Right atrium auricular region (tissue), 2 donors: ENCODE results near the gene AMOTL2. TPM values are rescaled to one million over a fixed set of nuclear protein-coding genes. Genes with fewer than 3 reads are reported as not detected.

Experiments used
- DNase-seq: peaks from one replicate; pipeline ENCODE4 v3.0.0-alpha.2; 2019; ENCODE audit warnings: low spot score
- H3K27ac ChIP-seq, 2 donors: fragments of 200-600 bp; sonication (generic); 1 replicate in 1 of 2; 2 replicates in 1 of 2; pipeline ENCODE4 v1.5.1; 2016 to 2019
- H3K27me3 ChIP-seq, 2 donors: fragments of 200-600 bp; sonication (generic); one replicate each; pipeline versions ENCODE4 v1.5.1 to v1.6.0; 2017 to 2019
- H3K36me3 ChIP-seq: fragments of 200-600 bp; sonication (generic); one replicate; pipeline ENCODE4 v1.5.1; 2016
- H3K4me1 ChIP-seq, 2 donors: fragments of 200-600 bp; sonication (generic); one replicate each; pipeline versions ENCODE4 v1.5.1 to v1.6.0; 2017 to 2019
- H3K4me3 ChIP-seq, 2 donors: fragments of 200-600 bp; sonication (generic); 1 replicate in 1 of 2; 2 replicates in 1 of 2; pipeline ENCODE4 v1.5.1; 2017 to 2019; ENCODE audit warnings: mild to moderate bottlenecking in 1 of 2, moderate library complexity in 1 of 2
- H3K9me3 ChIP-seq, 2 donors: fragments of 200-600 bp; sonication (generic); one replicate each; pipeline ENCODE4 v1.5.1; 2019
- total RNA-seq, 2 donors: library from RNA; depleted of rRNA; stranded (reverse); fragments of >200 nt; gene quantifications; one replicate each; pipeline ENCODE4 v1.1.0, GENCODE V29; 2016
- TF ChIP-seq, protein P1 (sequence below), 2 donors: fragments of 200-600 bp; sonication (generic); IDR thresholded peaks; one replicate each; pipeline ENCODE4 v1.5.1; 2019; ENCODE audit warnings: antibody characterized with exemption in 2 of 2

Gene AMOTL2
- total RNA-seq, 2 donors from 2014 or later: 62.3 to 119 TPM

DNA sequence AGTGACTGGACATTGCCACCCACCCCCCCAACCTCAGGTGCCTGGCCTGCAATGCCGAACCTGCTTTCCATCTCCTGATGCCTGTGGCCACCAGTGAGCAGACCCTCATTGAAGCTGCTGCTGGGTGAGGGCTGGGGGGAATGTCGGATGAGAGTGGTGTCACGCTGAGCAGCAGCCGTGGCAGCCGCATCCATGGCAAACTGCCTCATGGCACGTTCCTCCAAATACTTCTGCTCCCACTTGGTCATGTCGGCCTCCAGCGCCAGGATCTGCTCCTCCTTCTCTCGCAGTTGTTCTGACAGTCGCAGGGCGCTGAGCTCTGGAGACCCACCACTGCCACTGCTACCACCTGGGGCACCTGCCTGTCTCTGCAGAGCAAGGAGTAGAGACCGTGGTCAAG, 14.2 kb downstream of the AMOTL2 start:
- H3K27ac ChIP-seq: peak overlapping the region; percentile 34 to 100
- peaks cover 89% of the 10 kb centered on the region for H3K36me3 ChIP-seq
- peaks cover 3 to 100% of the 10 kb centered on the region in 2 donors for H3K4me1 ChIP-seq
- TF ChIP-seq, protein P1, sequence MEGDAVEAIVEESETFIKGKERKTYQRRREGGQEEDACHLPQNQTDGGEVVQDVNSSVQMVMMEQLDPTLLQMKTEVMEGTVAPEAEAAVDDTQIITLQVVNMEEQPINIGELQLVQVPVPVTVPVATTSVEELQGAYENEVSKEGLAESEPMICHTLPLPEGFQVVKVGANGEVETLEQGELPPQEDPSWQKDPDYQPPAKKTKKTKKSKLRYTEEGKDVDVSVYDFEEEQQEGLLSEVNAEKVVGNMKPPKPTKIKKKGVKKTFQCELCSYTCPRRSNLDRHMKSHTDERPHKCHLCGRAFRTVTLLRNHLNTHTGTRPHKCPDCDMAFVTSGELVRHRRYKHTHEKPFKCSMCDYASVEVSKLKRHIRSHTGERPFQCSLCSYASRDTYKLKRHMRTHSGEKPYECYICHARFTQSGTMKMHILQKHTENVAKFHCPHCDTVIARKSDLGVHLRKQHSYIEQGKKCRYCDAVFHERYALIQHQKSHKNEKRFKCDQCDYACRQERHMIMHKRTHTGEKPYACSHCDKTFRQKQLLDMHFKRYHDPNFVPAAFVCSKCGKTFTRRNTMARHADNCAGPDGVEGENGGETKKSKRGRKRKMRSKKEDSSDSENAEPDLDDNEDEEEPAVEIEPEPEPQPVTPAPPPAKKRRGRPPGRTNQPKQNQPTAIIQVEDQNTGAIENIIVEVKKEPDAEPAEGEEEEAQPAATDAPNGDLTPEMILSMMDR (IDR thresholded peaks at IDR 0.05): no peak
- no peaks in the 10 kb centered on the region for H3K9me3 ChIP-seq
- H3K4me3 ChIP-seq: no peak overlapping the region
- no peaks in the 10 kb centered on the region for H3K27me3 ChIP-seq
- no peak for DNase-seq

DNA sequence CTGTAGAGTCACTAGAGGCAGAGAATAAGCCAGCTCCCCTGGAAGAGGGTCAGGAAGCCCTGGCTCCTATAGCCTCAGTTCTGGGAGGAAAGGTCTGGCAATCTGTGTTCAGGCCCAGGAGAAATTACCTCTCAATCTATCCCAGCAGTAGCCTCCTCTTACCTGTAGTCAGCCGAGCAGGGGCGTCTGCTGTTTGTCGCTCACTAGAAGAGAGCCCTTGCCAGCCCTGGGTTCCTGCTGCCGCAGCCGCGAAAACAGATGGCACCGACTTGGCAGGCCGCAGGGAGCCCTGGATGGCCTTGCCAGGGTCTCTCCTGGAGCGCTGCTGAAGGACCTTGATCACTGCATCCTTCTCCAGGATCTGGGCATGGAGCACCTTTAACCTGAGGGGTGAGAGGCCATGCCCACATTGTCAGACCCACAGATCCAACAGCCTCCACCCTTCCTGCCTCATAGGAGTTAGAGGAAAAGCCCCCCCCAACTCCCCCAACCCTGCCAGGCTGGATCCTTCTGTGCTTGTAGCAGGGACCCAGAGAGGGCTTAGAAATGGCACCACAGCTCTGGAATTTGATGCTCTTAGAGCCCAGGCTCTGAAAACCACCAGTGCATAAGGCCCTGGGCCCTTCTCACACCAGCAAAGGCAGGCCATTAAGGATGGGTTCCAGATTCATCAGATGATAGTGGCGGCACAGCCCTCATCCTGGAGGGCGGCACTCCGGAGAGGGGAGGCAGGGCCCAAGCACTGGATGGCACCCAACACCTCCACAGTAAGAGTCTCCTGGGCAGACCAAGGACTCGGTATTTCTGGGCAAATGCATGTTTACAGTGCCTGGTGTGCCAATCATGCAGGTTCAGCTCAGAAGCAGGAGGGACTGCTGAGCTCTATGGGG, 14.9 kb downstream of the AMOTL2 start:
- Histone ChIP-seq H3K36me3 (peaks cover 90% of the 10 kb centered on the region), H3K4me3 (no peak overlapping the region), H3K27me3 (no peaks in the 10 kb centered on the region), H3K9me3 (no peaks in the 10 kb centered on the region), H3K4me1 (peaks cover 3 to 98% of the 10 kb centered on the region in 2 donors), H3K27ac (peak overlapping the region; percentile 34 to 100)
- TF ChIP-seq, protein P1 (IDR thresholded peaks at IDR 0.05): no peak
- DNase-seq: no peak

- peaks cover 3 to 98% of the 10 kb centered on the region in 2 donors for H3K4me1 ChIP-seq
- H3K4me3 ChIP-seq: no peak overlapping the region
- H3K27ac ChIP-seq: peak overlapping the region; percentile 35 to 100
- H3K27me3 ChIP-seq: no peaks in the 10 kb centered on the region
- no peaks in the 10 kb centered on the region for H3K9me3 ChIP-seq
- peaks cover 85% of the 10 kb centered on the region for H3K36me3 ChIP-seq
- no peak for DNase-seq
- TF ChIP-seq, protein P1 (IDR thresholded peaks at IDR 0.05): peak in 1 of 2 donors; percentile 49
Measured at GRCh38 chr3:134357914-134358811, 16.1 kb downstream of the AMOTL2 start.

DNA sequence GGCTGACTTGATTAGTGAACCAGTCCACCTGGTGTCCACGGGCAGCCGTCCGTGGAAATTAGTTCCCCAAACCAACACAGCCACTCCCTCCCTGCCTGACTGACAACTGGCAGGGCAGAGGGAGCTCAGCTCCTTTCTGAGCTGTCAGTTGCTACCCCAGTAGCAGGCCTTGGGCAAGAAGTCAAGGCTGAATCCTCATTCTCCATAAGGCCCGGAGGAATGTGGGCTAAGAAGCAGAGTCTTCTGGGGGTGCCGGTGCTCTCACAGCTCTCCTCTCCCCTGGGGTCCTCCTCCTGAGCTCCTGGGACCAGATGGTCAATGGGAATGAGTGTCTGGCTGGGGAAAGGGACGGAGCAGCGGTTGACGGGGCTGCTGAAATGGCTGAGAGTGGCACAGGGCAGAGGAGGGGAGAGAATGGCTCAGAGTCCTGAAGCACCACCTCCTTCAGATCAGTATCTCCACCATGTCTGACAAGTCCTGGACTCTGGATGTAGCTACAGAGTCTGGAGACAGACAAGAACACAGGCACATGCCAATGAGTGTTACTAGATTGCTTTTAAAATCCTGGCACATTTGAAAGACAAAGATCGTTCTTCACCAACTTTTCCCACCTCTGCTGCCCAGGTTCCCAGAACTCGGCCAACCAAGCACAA, 16.9 kb downstream of the AMOTL2 start:
- peaks cover 3 to 98% of the 10 kb centered on the region in 2 donors for H3K4me1 ChIP-seq
- no peak for DNase-seq

More for the DNA sequence above, 16.9 kb downstream of the AMOTL2 start:
- TF ChIP-seq, protein P1 (IDR thresholded peaks at IDR 0.05): no peak
- Histone ChIP-seq H3K27me3 (no peaks in the 10 kb centered on the region), H3K36me3 (peaks cover 78% of the 10 kb centered on the region), H3K4me3 (no peak overlapping the region), H3K27ac (peak overlapping the region; percentile 35 to 100), H3K9me3 (no peaks in the 10 kb centered on the region)
